HG02610 (cell line): ENCODE results near the gene NELL1.

Experiments
- ATAC-seq: cut with Tn5 transposase; IDR thresholded peaks from one replicate; pipeline ENCODE4 v1.9.1; 2021; ENCODE audit warnings: mild to moderate bottlenecking, moderate library complexity; ENCODE audit not compliant: unreplicated experiment

NELL1 gene

GRCh38 chr11:20949585-20949984 lies 280.2 kb downstream of the NELL1 start:
- no peak for ATAC-seq

DNA sequence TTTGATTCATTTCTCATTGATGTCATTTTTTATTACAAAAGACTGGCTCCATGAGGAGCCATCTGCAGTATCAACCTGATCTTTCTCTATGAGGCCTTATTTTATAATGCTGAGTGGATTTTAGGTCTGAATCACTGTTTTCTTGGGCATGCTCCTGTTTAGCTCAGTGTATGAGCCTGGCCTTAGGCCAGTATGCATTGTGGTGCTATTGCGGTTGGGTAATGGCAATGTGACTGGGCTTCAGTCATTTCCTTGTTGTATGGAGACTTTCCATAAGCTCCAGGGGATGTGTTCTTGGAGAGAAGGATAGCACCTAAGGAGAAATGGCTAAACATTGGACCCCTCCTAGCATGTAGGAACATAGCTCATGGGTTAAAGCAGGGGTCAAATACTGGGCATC lies 293.2 kb downstream of the NELL1 start:
- ATAC-seq = no peak

DNA sequence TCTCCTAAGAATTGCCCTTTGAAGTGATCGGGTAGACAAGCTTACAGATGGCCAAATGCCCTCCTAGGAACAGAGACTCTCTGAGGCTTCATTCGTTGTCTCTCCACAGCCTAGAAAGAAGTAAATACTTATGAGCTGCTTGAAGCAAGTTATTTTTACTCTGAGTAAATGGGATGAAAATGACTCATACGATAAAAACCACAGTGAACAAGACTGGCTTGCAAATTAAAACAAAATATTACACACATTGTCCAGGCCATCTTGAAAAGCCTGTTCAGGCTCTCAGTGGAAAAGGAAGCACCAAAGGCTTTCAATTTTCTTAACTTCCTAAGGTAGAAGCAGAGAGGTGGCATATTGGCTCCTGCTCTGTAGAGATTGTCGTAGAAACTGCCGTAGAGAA lies 294.2 kb downstream of the NELL1 start:
- ATAC-seq = no peak

GRCh38 chr11:20964985-20965384 lies 295.6 kb downstream of the NELL1 start:
- no peak for ATAC-seq

DNA sequence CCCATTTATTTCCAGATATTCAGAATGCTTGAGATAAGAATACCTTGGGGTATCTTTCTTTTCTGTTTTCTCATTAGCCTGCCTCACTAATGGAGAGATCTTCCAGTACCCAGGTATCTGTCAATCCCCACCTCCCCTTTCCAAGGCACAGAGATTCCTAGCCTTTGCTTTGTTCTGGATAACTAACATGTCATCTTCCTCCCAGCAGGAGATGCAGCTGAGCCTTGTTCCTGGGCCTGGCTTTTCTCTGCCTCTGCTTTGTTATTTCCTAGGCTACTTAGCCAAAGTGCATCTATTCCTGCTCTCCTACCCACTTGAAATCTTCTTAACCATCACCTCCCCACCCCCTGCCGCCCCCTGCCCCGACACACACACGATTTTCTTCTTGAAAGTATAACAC lies 297.1 kb downstream of the NELL1 start:
- no peak for ATAC-seq

GRCh38 chr11:20973940-20974559 lies 304.7 kb downstream of the NELL1 start:
- no peak for ATAC-seq

- no peak for ATAC-seq
Observed at GRCh38 chr11:20980736-20981135, 311.4 kb downstream of the NELL1 start.

- ATAC-seq = no peak
Observed at GRCh38 chr11:20990447-20990846, 321.1 kb downstream of the NELL1 start.

- ATAC-seq = no peak
Observed at GRCh38 chr11:20991471-20991870, 322.1 kb downstream of the NELL1 start.

GRCh38 chr11:21007297-21007696 lies 337.9 kb downstream of the NELL1 start:
- no peak for ATAC-seq

DNA sequence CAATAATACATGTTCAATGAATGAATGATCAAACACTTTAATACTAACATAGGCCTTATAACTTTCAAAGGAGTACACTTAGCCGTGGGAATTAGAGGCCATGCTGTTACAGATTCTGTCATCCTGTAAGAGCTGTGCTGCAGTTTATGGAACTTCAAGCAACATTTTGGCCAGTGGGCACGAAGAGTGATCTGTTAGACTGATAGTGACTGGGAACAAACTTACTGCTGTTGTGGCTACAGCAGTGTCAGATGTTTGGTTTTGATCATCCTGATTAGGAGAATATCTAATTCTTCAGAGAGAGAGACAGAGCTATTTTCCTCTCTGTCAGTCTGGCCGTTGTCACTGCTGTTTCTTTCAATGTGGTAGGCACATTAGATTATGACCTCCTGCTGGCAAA lies 348.9 kb downstream of the NELL1 start:
- no peak for ATAC-seq

DNA sequence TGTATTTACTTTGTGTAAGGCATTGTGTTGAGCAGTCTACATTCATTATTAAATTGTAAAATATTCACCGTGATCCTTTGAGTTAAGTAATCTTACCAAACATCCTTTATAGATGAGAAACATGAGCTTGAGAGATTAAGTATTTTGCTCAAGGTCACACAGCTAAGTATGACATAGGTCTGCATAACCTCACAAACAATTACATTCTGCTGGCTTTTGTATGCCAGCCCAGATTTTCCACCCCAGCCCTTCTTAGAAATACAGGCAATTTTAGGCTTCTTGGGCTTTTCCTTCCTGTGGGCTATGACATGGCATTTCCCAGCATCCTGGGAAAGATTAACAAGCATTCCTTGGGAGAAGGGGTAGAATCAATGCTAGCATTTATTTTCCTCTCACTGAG lies 357.3 kb downstream of the NELL1 start:
- no peak for ATAC-seq

DNA sequence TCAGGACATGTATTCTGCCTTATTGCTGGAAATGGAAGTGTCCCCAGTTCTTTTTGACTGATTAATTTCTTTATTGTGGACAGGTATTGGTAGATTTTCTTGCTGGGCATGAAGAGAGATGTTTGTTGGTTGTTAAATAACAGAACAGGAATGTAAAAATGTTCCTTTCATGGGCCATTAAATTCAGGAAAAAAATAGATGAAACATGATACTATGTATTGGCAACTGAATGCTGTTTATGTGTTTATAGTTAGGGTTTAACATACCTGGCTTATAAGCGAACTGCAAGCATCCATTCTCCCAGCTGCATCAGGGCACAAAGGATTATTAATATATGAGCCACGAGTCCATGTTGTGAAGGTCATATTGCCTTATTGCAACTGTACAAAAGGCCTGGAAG lies 368.5 kb downstream of the NELL1 start:
- ATAC-seq = no peak

- no peak for ATAC-seq
Observed at GRCh38 chr11:21038801-21039200, 369.4 kb downstream of the NELL1 start.

GRCh38 chr11:21040630-21041029 lies 371.2 kb downstream of the NELL1 start:
- ATAC-seq = no peak

DNA sequence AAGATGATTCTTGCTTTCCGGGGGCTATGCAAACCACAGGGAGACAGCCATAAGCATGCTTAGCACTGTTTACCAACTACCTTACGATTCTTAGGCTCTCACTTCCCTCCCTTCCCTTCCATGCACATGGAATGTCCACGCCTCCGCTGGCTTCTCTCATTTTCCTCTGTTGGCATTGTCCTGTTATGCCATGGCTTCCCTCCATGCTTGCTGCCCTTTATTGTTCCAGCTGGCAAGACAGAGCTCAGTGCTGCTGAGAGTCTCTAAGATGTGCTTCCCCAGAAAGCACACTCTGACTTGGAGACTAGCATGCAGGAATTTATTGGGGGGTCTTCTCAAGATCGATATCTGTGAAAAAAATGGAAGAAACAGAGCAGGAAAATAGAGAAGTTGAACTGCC lies 379.2 kb downstream of the NELL1 start:
- no peak for ATAC-seq

GRCh38 chr11:21053466-21053865 lies 384.1 kb downstream of the NELL1 start:
- ATAC-seq = no peak

GRCh38 chr11:21056644-21057043 lies 387.3 kb downstream of the NELL1 start:
- no peak for ATAC-seq

GRCh38 chr11:21059879-21060278 lies 390.5 kb downstream of the NELL1 start:
- no peak for ATAC-seq

DNA sequence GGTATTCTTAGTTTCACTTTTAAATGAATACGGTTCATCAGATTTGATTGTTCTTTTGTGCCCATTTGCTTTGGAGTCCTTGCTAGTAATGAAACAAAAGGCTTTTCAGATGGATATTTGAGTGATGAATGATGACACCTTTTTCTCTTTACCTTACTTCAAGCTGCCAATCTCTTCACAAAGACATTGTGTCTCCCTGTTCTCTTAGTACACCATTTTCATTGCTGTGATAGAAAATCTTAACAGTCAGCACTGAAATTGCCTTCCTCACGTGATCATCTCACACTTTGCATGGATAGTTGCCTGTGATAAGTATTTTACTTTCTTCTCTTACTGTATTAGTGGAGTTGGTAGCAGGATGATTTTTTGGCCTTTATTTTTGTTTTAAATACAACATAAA lies 396.6 kb downstream of the NELL1 start:
- ATAC-seq = no peak

DNA sequence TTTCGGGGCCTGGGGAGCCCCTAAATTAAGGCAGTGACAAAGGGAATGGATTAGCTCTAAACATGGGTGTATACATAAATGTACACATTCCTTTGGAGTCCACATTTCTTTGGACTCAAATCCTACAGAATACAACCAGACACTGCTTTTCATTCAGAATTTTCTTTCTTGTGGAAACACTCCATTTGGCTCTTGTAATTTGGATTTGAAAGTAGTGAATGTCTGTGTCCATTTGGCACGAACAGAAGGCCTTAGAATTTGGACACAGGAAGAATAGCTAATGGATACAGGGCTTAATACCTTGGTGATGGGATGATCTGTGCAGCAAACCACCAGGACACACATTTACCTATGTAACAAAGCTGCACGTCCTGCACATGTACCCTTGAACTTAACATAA lies 399.5 kb downstream of the NELL1 start:
- ATAC-seq = no peak

DNA sequence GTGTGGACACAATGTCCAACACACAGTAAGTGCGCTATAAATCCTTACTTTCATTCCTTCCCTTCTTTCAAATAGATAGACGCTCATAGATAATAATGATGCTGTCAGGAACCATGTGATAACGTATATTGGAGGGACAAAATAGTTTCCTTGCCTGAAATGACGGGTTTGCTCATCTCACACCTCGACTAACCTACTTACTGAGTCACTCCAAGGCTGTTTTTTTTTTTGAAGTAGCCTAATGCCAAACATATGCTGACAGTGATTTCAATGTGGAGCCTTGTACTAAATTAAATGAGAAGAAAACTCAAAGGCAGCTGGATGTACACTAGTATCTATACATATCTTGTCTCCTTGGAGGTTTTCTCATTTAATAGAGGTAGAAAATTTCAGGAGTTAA lies 400.5 kb downstream of the NELL1 start:
- no peak for ATAC-seq

DNA sequence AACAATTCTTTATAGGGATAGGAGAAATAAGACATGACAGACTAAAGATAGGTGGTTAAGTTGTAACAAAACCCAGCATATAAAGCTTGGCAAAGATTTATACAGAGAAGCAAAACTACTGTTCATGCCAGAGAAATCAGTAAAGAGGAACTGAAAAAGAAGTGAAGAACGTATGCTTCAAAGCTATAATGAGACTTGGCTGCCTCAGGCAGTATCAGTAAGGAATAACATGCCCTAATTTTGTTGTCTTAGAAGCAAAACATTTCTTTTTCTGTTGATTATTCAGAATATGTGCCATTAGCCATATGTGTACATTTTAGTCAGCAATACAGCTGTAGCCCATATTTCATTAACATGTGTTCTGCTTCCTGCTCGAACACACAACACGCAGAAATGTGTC lies 403.2 kb downstream of the NELL1 start:
- peak; percentile 72 for ATAC-seq

- ATAC-seq = no peak
Observed at GRCh38 chr11:21082853-21083252, 413.5 kb downstream of the NELL1 start.
